CD4-positive, alpha-beta memory T cell (primary cell): ENCODE results near the gene PALM2AKAP2. TPM values are rescaled to one million over a fixed set of nuclear protein-coding genes. Genes with fewer than 3 reads are reported as not detected.

ENCODE experiments used
- CTCF ChIA-PET: fragments of 350-600 bp; sonication (Branson Sonifier 250); formaldehyde crosslinking; loops from one replicate; lab custom pipeline; 2021; ENCODE audit warnings: inconsistent platforms; ENCODE audit not compliant: partially characterized antibody; lab: Charles Lee
- POLR2A ChIA-PET: fragments of 350-600 bp; sonication (Branson Sonifier 250); formaldehyde crosslinking; loops from one replicate; lab custom pipeline; 2021; ENCODE audit not compliant: partially characterized antibody; lab: Charles Lee
- DNase-seq, 5 donors: peaks; one replicate each; pipeline versions ENCODE4 v3.0.0 to v3.0.0-alpha.2; 2020 to 2022; ENCODE audit warnings: mixed read lengths in 1 of 5
- H3K27ac ChIP-seq: one replicate; pipeline ENCODE4 v1.7.0; 2013; ENCODE audit warnings: low read depth, low read length
- H3K27me3 ChIP-seq: 2 replicates; pipeline ENCODE4 v1.7.0; 2013; ENCODE audit warnings: mild to moderate bottlenecking, low read length, moderate library complexity; ENCODE audit not compliant: insufficient read depth
- H3K36me3 ChIP-seq: 2 replicates; pipeline ENCODE4 v1.7.0; 2013; ENCODE audit warnings: mild to moderate bottlenecking, low read length, moderate library complexity; ENCODE audit not compliant: insufficient read depth
- H3K4me1 ChIP-seq: 2 replicates; pipeline ENCODE4 v1.7.0; 2013; ENCODE audit warnings: mild to moderate bottlenecking, low read length, moderate library complexity; ENCODE audit not compliant: insufficient read depth
- H3K4me3 ChIP-seq, 2 donors: one replicate each; pipeline ENCODE4 v1.7.0; 2013; ENCODE audit warnings: low read length in 2 of 2, mild to moderate bottlenecking in 1 of 2
- H3K9me3 ChIP-seq, 2 donors: one replicate each; pipeline ENCODE4 v1.7.0; 2013; ENCODE audit warnings: low read length in 2 of 2, control low read depth in 1 of 2; ENCODE audit not compliant: control insufficient read depth in 1 of 2
- H3K27ac Mint-ChIP-seq, 7 donors: one replicate each; pipeline ENCODE4 v1.8.0; 2020 to 2021; ENCODE audit warnings: mixed read lengths in 7 of 7, mild to moderate bottlenecking in 6 of 7, inconsistent platforms in 3 of 7, moderate library complexity in 3 of 7
- H3K27me3 Mint-ChIP-seq, 2 donors: one replicate each; pipeline ENCODE4 v1.8.0; 2020 to 2021; ENCODE audit warnings: mixed read lengths in 2 of 2
- H3K36me3 Mint-ChIP-seq, 2 donors: one replicate each; pipeline ENCODE4 v1.8.0; 2020 to 2021; ENCODE audit warnings: mixed read lengths in 2 of 2, inconsistent platforms in 1 of 2, mild to moderate bottlenecking in 1 of 2
- H3K4me1 Mint-ChIP-seq, 4 donors: one replicate each; pipeline ENCODE4 v1.8.0; 2020 to 2021; ENCODE audit warnings: mixed read lengths in 4 of 4, mild to moderate bottlenecking in 1 of 4
- H3K4me3 Mint-ChIP-seq, 8 donors: one replicate each; pipeline ENCODE4 v1.8.0; 2020 to 2021; ENCODE audit warnings: mixed read lengths in 8 of 8, mild to moderate bottlenecking in 7 of 8, moderate library complexity in 6 of 8, inconsistent platforms in 3 of 8
- H3K9me3 Mint-ChIP-seq, 8 donors: one replicate each; pipeline ENCODE4 v1.8.0; 2020 to 2021; ENCODE audit warnings: mixed read lengths in 8 of 8, mild to moderate bottlenecking in 5 of 8, inconsistent platforms in 3 of 8, moderate library complexity in 1 of 8
- intact Hi-C: fragments of 100-400 bp; cut with micrococcal nuclease; formaldehyde crosslinking; loops from one replicate; pipeline ENCODE4 v1.15.1; 2023
- polyA plus RNA-seq, 2 donors: library from polyadenylated mRNA; unstranded; fragments of 300-500 nt; fragmentation: Illumina TruSeq; gene quantifications; one replicate each; pipeline ENCODE4 v1.2.3, GENCODE V29; 2021
- total RNA-seq, 2 experiments: library from RNA; stranded (reverse); gene quantifications; one replicate each; pipeline ENCODE4 v1.2.3, GENCODE V29; 2021

PALM2AKAP2 gene
- total and polyA plus RNA-seq, 4 experiments from 2014 or later, result not detected

GRCh38 chr9:109765278-109765677 is 14.7 kb upstream of the PALM2AKAP2 start:
- Mint-ChIP-seq H3K4me3 (no peak overlapping the region), H3K27ac (no peak overlapping the region), H3K27me3 (peaks cover 8 to 14% of the 10 kb centered on the region in 2 donors), H3K36me3 (no peaks in the 10 kb centered on the region), H3K4me1 (no peaks in the 10 kb centered on the region), H3K9me3 (peaks cover 0 to 4% (median 0%) of the 10 kb centered on the region in 8 donors)
- CTCF ChIA-PET, result no interaction called here
- POLR2A ChIA-PET, result no interaction called here
- H3K27ac ChIP-seq, result no peak overlapping the region
- no peaks in the 10 kb centered on the region for H3K4me1 ChIP-seq
- H3K4me3 ChIP-seq, result no peak overlapping the region
- H3K27me3 ChIP-seq, result no peaks in the 10 kb centered on the region
- DNase-seq, result no peak
- H3K9me3 ChIP-seq, result no peaks in the 10 kb centered on the region
- no peaks in the 10 kb centered on the region for H3K36me3 ChIP-seq
- intact Hi-C loops, result no loop called here

GRCh38 chr9:109765830-109766229 is 14.2 kb upstream of the PALM2AKAP2 start:
- no peaks in the 10 kb centered on the region for H3K4me1 ChIP-seq
- Mint-ChIP-seq H3K27me3 (peaks cover 8 to 14% of the 10 kb centered on the region in 2 donors), H3K27ac (no peak overlapping the region), H3K4me3 (no peak overlapping the region), H3K9me3 (peaks cover 0 to 4% (median 0%) of the 10 kb centered on the region in 8 donors), H3K36me3 (no peaks in the 10 kb centered on the region), H3K4me1 (no peaks in the 10 kb centered on the region)
- no peak for DNase-seq
- ChIA-PET CTCF (no interaction called here), POLR2A (no interaction called here)
- H3K27ac ChIP-seq, result no peak overlapping the region
- no peaks in the 10 kb centered on the region for H3K27me3 ChIP-seq
- H3K4me3 ChIP-seq, result no peak overlapping the region
- no peaks in the 10 kb centered on the region for H3K36me3 ChIP-seq
- no peaks in the 10 kb centered on the region for H3K9me3 ChIP-seq
- intact Hi-C loops, result no loop called here

GRCh38 chr9:109766351-109766750 is 13.6 kb upstream of the PALM2AKAP2 start:
- peaks cover 0 to 4% (median 0%) of the 10 kb centered on the region in 8 donors for H3K9me3 Mint-ChIP-seq
- no peak for DNase-seq
- H3K4me1 ChIP-seq, result no peaks in the 10 kb centered on the region
- H3K27ac ChIP-seq, result no peak overlapping the region
- no peaks in the 10 kb centered on the region for H3K27me3 ChIP-seq
- intact Hi-C loops, result no loop called here
- H3K27me3 Mint-ChIP-seq, result peaks cover 9 to 18% of the 10 kb centered on the region in 2 donors
- no peaks in the 10 kb centered on the region for H3K36me3 ChIP-seq
- no peaks in the 10 kb centered on the region for H3K9me3 ChIP-seq
- no peaks in the 10 kb centered on the region for H3K4me1 Mint-ChIP-seq
- no peak overlapping the region for H3K27ac Mint-ChIP-seq
- CTCF ChIA-PET, result no interaction called here
- no peak overlapping the region for H3K4me3 ChIP-seq
- H3K36me3 Mint-ChIP-seq, result no peaks in the 10 kb centered on the region
- POLR2A ChIA-PET, result no interaction called here
- no peak overlapping the region for H3K4me3 Mint-ChIP-seq

- H3K4me1 Mint-ChIP-seq, result no peaks in the 10 kb centered on the region
- H3K4me3 Mint-ChIP-seq, result no peak overlapping the region
- H3K4me1 ChIP-seq, result no peaks in the 10 kb centered on the region
- peaks cover 0 to 4% (median 0%) of the 10 kb centered on the region in 8 donors for H3K9me3 Mint-ChIP-seq
- no peaks in the 10 kb centered on the region for H3K36me3 ChIP-seq
- H3K4me3 ChIP-seq, result no peak overlapping the region
- no peaks in the 10 kb centered on the region for H3K27me3 ChIP-seq
- DNase-seq, result no peak
- POLR2A ChIA-PET, result no interaction called here
- CTCF ChIA-PET, result no interaction called here
- intact Hi-C loops, result no loop called here
- H3K27ac Mint-ChIP-seq, result no peak overlapping the region
- no peak overlapping the region for H3K27ac ChIP-seq
- H3K36me3 Mint-ChIP-seq, result no peaks in the 10 kb centered on the region
- H3K9me3 ChIP-seq, result no peaks in the 10 kb centered on the region
- H3K27me3 Mint-ChIP-seq, result peaks cover 13 to 18% of the 10 kb centered on the region in 2 donors
Observed at GRCh38 chr9:109767404-109767803, 12.6 kb upstream of the PALM2AKAP2 start.

- CTCF ChIA-PET, result no interaction called here
- DNase-seq, result no peak
- H3K36me3 Mint-ChIP-seq, result no peaks in the 10 kb centered on the region
- no peaks in the 10 kb centered on the region for H3K4me1 ChIP-seq
- no peak overlapping the region for H3K27ac ChIP-seq
- H3K4me3 Mint-ChIP-seq, result no peak overlapping the region
- peaks cover 0 to 4% (median 0%) of the 10 kb centered on the region in 8 donors for H3K9me3 Mint-ChIP-seq
- no peaks in the 10 kb centered on the region for H3K9me3 ChIP-seq
- H3K27me3 ChIP-seq, result no peaks in the 10 kb centered on the region
- H3K27me3 Mint-ChIP-seq, result peaks cover 13 to 18% of the 10 kb centered on the region in 2 donors
- intact Hi-C loops, result no loop called here
- H3K36me3 ChIP-seq, result no peaks in the 10 kb centered on the region
- H3K4me1 Mint-ChIP-seq, result no peaks in the 10 kb centered on the region
- no peak overlapping the region for H3K4me3 ChIP-seq
- H3K27ac Mint-ChIP-seq, result no peak overlapping the region
- POLR2A ChIA-PET, result no interaction called here
Observed at GRCh38 chr9:109767814-109768213, 12.2 kb upstream of the PALM2AKAP2 start.

- H3K4me3 ChIP-seq, result no peak overlapping the region
Observed at GRCh38 chr9:109769250-109769649, 10.7 kb upstream of the PALM2AKAP2 start.

DNA sequence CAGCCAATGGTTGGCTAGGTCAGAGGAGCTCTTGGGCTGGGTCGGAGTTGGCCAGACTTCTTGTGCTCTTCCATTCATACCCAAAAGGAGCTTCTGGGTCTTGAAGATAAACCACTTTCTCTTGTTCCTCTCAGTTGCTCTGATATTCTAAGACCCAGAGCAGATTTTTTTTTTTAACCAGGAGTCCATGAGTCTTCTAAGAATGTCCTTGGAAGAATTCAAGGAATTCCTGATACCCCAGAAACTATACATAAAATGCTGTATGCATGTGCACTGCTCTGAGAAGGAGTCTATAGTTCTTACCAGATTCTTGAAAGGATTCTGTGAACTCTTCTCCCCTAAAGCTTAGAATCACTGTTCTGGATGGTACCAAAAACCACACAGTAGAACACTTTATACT is 9.9 kb upstream of the PALM2AKAP2 start:
- DNase-seq, result no peak
- Mint-ChIP-seq H3K36me3 (no peaks in the 10 kb centered on the region), H3K4me3 (no peak overlapping the region), H3K4me1 (no peaks in the 10 kb centered on the region), H3K27me3 (peaks cover 11 to 13% of the 10 kb centered on the region in 2 donors), H3K27ac (no peak overlapping the region), H3K9me3 (peaks cover 0 to 4% (median 0%) of the 10 kb centered on the region in 8 donors)
- ChIA-PET CTCF (no interaction called here), POLR2A (no interaction called here)
- intact Hi-C loops, result no loop called here
- Histone ChIP-seq H3K4me3 (no peak overlapping the region), H3K9me3 (no peaks in the 10 kb centered on the region), H3K36me3 (no peaks in the 10 kb centered on the region), H3K27ac (no peak overlapping the region), H3K4me1 (no peaks in the 10 kb centered on the region), H3K27me3 (no peaks in the 10 kb centered on the region)

More at GRCh38 chr9:109769250-109769649, 10.7 kb upstream of the PALM2AKAP2 start:
- H3K4me3 Mint-ChIP-seq, result no peak overlapping the region
- peaks cover 13 to 15% of the 10 kb centered on the region in 2 donors for H3K27me3 Mint-ChIP-seq
- no peaks in the 10 kb centered on the region for H3K4me1 ChIP-seq
- no peak for DNase-seq
- H3K36me3 Mint-ChIP-seq, result no peaks in the 10 kb centered on the region
- H3K27ac Mint-ChIP-seq, result no peak overlapping the region
- no peak overlapping the region for H3K27ac ChIP-seq
- no peaks in the 10 kb centered on the region for H3K9me3 ChIP-seq
- ChIA-PET CTCF (no interaction called here), POLR2A (no interaction called here)
- no peaks in the 10 kb centered on the region for H3K27me3 ChIP-seq
- intact Hi-C loops, result no loop called here
- no peaks in the 10 kb centered on the region for H3K4me1 Mint-ChIP-seq
- peaks cover 0 to 4% (median 0%) of the 10 kb centered on the region in 8 donors for H3K9me3 Mint-ChIP-seq
- H3K36me3 ChIP-seq, result no peaks in the 10 kb centered on the region

DNA sequence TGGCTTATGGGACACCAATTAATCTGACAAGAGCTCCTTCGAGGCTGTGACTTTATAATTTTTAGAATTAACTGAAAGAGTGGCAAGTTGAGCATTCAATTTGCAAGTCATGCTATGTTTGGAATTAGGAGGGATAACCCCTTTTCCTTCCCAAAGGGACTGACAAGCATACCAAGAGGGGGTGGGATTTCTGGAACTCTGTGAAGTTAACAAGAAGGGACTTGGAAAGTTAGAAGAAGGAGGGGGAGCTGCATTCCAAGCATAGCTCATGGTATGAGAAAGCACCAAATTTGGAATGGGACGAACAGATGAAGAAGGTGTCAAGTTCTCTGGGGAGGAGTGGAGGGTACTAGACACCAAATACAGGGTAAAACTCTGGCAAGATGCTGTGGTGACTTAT is 8.9 kb upstream of the PALM2AKAP2 start:
- no peaks in the 10 kb centered on the region for H3K4me1 ChIP-seq
- CTCF ChIA-PET, result no interaction called here
- H3K4me1 Mint-ChIP-seq, result no peaks in the 10 kb centered on the region
- H3K4me3 Mint-ChIP-seq, result no peak overlapping the region
- H3K27ac Mint-ChIP-seq, result no peak overlapping the region
- H3K27ac ChIP-seq, result no peak overlapping the region
- no peaks in the 10 kb centered on the region for H3K36me3 Mint-ChIP-seq
- intact Hi-C loops, result no loop called here
- no peaks in the 10 kb centered on the region for H3K36me3 ChIP-seq
- peaks cover 0 to 4% (median 0%) of the 10 kb centered on the region in 8 donors for H3K9me3 Mint-ChIP-seq
- peaks cover 10 to 11% of the 10 kb centered on the region in 2 donors for H3K27me3 Mint-ChIP-seq
- DNase-seq, result no peak
- no peaks in the 10 kb centered on the region for H3K27me3 ChIP-seq
- POLR2A ChIA-PET, result no interaction called here
- H3K9me3 ChIP-seq, result no peaks in the 10 kb centered on the region
- H3K4me3 ChIP-seq, result no peak overlapping the region
